Mesothelial cell of epicardium (in vitro differentiated cells): ENCODE data around the gene TNRC18. TPM values are rescaled to one million over a fixed set of nuclear protein-coding genes. Genes with fewer than 3 reads are reported as not detected.
A peak's percentile ranks its signal among the peaks of the same experiment; 100 is the strongest.

Source experiments
- DNase-seq, 2 experiments: peaks; one replicate each; pipeline ENCODE4 v3.0.0; 2021; ENCODE audit warnings: low spot score in 2 of 2; ENCODE audit not compliant: unreplicated experiment in 2 of 2
- H3K27ac Mint-ChIP-seq: 2 replicates; pipeline ENCODE4 v1.8.0; 2021; ENCODE audit warnings: mixed read lengths
- H3K27me3 Mint-ChIP-seq: 2 replicates; pipeline ENCODE4 v1.8.0; 2021; ENCODE audit warnings: low read depth, mixed read lengths
- H3K36me3 Mint-ChIP-seq: 2 replicates; pipeline ENCODE4 v1.8.0; 2021; ENCODE audit warnings: mixed read lengths
- H3K4me1 Mint-ChIP-seq: 2 replicates; pipeline ENCODE4 v1.8.0; 2021; ENCODE audit warnings: mixed read lengths
- H3K4me3 Mint-ChIP-seq: 2 replicates; pipeline ENCODE4 v1.8.0; 2021; ENCODE audit warnings: mild to moderate bottlenecking, moderate library complexity, mixed read lengths
- H3K9me3 Mint-ChIP-seq: 2 replicates; pipeline ENCODE4 v1.8.0; 2021; ENCODE audit warnings: mixed read lengths
- total RNA-seq: library from RNA; stranded (reverse); gene quantifications from 3 replicates; pipeline ENCODE4 v1.2.1, GENCODE V29; 2021
- TF ChIP-seq, protein P1 (sequence below): fragments of 200-600 bp; sonication (generic); IDR thresholded peaks from one replicate; pipeline ENCODE4 v1.5.0; 2021; ENCODE audit warnings: antibody characterized with exemption; ENCODE audit not compliant: unreplicated experiment

The TNRC18 gene
- total RNA-seq, 1 donor from 2014 or later, result 171 TPM

GRCh38 chr7:5387711-5388245 is 35.9 kb downstream of the TNRC18 start:
- Mint-ChIP-seq H3K4me1 (peaks cover 6% of the 10 kb centered on the region), H3K27me3 (no peaks in the 10 kb centered on the region), H3K27ac (no peak overlapping the region), H3K36me3 (peaks cover 26% of the 10 kb centered on the region), H3K9me3 (no peaks in the 10 kb centered on the region), H3K4me3 (no peak overlapping the region)
- no peak for DNase-seq
- TF ChIP-seq, protein P1, sequence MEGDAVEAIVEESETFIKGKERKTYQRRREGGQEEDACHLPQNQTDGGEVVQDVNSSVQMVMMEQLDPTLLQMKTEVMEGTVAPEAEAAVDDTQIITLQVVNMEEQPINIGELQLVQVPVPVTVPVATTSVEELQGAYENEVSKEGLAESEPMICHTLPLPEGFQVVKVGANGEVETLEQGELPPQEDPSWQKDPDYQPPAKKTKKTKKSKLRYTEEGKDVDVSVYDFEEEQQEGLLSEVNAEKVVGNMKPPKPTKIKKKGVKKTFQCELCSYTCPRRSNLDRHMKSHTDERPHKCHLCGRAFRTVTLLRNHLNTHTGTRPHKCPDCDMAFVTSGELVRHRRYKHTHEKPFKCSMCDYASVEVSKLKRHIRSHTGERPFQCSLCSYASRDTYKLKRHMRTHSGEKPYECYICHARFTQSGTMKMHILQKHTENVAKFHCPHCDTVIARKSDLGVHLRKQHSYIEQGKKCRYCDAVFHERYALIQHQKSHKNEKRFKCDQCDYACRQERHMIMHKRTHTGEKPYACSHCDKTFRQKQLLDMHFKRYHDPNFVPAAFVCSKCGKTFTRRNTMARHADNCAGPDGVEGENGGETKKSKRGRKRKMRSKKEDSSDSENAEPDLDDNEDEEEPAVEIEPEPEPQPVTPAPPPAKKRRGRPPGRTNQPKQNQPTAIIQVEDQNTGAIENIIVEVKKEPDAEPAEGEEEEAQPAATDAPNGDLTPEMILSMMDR, result no peak

DNA sequence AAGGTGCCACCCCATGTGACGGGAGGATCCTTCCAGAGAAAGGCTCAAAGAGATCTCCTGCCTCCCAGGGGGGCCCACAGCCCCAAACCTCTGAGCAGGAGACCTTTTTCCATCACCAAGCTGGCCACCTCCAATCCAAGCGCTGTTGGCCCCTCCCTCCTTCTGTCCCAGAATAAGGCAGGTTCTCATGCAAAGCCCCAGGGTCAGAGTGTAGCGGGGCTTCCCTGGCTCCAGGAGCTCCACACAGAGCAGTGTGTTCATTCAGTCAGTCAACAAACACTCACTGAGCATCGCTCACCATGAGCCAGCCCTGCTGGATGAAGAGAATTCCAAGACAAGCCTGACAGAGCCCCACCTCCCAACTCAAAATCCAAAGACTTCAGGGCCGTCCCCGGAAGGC is 39.0 kb downstream of the TNRC18 start:
- Mint-ChIP-seq H3K27ac (peak overlapping the region; percentile 34), H3K4me3 (no peak overlapping the region), H3K9me3 (no peaks in the 10 kb centered on the region), H3K4me1 (peaks cover 14% of the 10 kb centered on the region), H3K36me3 (peaks cover 12% of the 10 kb centered on the region), H3K27me3 (no peaks in the 10 kb centered on the region)
- DNase-seq, result no peak
- TF ChIP-seq, protein P1, result no peak

GRCh38 chr7:5383314-5384098 is 40.1 kb downstream of the TNRC18 start:
- no peak for DNase-seq
- Mint-ChIP-seq H3K27me3 (no peaks in the 10 kb centered on the region), H3K36me3 (peaks cover 10% of the 10 kb centered on the region), H3K9me3 (no peaks in the 10 kb centered on the region), H3K4me1 (peaks cover 14% of the 10 kb centered on the region), H3K4me3 (no peak overlapping the region), H3K27ac (peak overlapping the region; percentile 57)
- TF ChIP-seq, protein P1, result no peak

DNA sequence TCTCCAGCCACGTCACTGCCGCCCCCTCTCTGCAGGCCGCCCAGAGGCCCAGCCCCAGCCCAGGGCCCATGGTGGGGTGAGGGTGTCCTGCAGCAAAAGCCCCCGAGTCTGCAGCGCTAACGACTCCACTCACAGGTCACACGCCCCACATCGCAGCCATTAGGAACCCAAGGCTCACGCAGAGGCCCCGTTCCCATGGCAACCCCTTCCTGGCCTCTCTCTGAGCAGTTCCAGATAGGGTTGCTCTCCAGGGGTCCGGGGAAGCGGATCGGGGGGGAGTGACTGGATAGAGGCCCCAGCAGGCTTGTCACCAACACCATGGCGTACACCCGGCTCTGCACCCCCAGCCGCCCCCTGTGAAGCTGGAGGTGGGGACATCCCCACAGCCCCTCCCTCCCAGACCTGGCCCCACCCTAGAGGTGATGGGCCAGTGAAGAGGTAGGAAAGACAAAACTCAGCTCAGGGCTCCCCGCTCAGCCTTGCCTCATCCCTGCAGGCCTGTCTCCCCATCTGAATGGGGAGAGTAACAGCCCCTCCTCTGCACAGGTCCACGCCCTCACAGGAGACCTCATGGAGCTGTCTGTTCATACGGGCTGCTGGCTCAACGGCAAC is 41.2 kb downstream of the TNRC18 start:
- Mint-ChIP-seq H3K9me3 (no peaks in the 10 kb centered on the region), H3K4me1 (peaks cover 14% of the 10 kb centered on the region), H3K27me3 (no peaks in the 10 kb centered on the region), H3K27ac (peak overlapping the region; percentile 67), H3K4me3 (no peak overlapping the region), H3K36me3 (peaks cover 11% of the 10 kb centered on the region)
- peak in 1 of 2 experiments; percentile 52 for DNase-seq
- TF ChIP-seq, protein P1, result no peak

- TF ChIP-seq, protein P1, result no peak
- no peak for DNase-seq
- H3K4me3 Mint-ChIP-seq, result no peak overlapping the region
- no peaks in the 10 kb centered on the region for H3K27me3 Mint-ChIP-seq
- H3K36me3 Mint-ChIP-seq, result peaks cover 9% of the 10 kb centered on the region
- peaks cover 14% of the 10 kb centered on the region for H3K4me1 Mint-ChIP-seq
- H3K9me3 Mint-ChIP-seq, result no peaks in the 10 kb centered on the region
- H3K27ac Mint-ChIP-seq, result no peak overlapping the region
Observed at GRCh38 chr7:5381071-5381772, 42.4 kb downstream of the TNRC18 start.
